Gastrocnemius medialis (tissue), 4 donors: ENCODE measurements around the gene TANC1. TPM values are rescaled to one million over a fixed set of nuclear protein-coding genes. Genes with fewer than 3 reads are reported as not detected.

Source experiments
- ATAC-seq, 2 donors: fragments of 150-250 bp; one replicate each; pipeline ENCODE4 v1.9.1; 2016
- DNase-seq, 2 donors: peaks; one replicate each; pipeline ENCODE4 v3.0.0-alpha.2; 2019
- H3K27ac ChIP-seq, 4 donors: fragments of 200-600 bp; sonication (generic); 1 replicate in 1 of 4; 2 replicates in 3 of 4; pipeline ENCODE4 v1.5.1; 2016 to 2018; ENCODE audit warnings: mild to moderate bottlenecking in 2 of 4, moderate library complexity in 1 of 4
- H3K27me3 ChIP-seq, 3 donors: fragments of 200-600 bp; sonication (generic) in 2 of 3; 1 replicate in 1 of 3; 2 replicates in 2 of 3; pipeline versions ENCODE4 v1.5.1 to v1.6.0; 2016 to 2019; ENCODE audit warnings: mild to moderate bottlenecking in 1 of 3, moderate library complexity in 1 of 3
- H3K36me3 ChIP-seq, 2 donors: fragments of 200-600 bp; sonication (generic) in 1 of 2; one replicate each; pipeline ENCODE4 v1.5.1; 2017 to 2018
- H3K4me1 ChIP-seq, 2 donors: fragments of 200-600 bp; sonication (generic) in 1 of 2; one replicate each; pipeline ENCODE4 v1.5.1; 2016 to 2017; ENCODE audit warnings: mild to moderate bottlenecking in 2 of 2
- H3K4me3 ChIP-seq, 4 donors: fragments of 200-600 bp; sonication (generic) in 3 of 4; 1 replicate in 1 of 4; 2 replicates in 3 of 4; pipeline ENCODE4 v1.5.1; 2016 to 2019; ENCODE audit warnings: mild to moderate bottlenecking in 2 of 4
- H3K9me3 ChIP-seq, 3 donors: fragments of 200-600 bp; sonication (generic) in 2 of 3; 1 replicate in 1 of 3; 2 replicates in 2 of 3; pipeline ENCODE4 v1.5.1; 2016 to 2019
- CTCF ChIP-seq, 5 experiments: fragments of 450-650 bp in 3 of 5; fragments of 200-600 bp in 2 of 5; sonication (generic) in 2 of 5; IDR thresholded peaks in 4 of 5; conservative IDR thresholded peaks in 1 of 5; 1 replicate in 4 of 5; 2 replicates in 1 of 5; pipeline ENCODE4 v1.5.1; 2016 to 2019; ENCODE audit warnings: antibody characterized with exemption in 5 of 5, mild to moderate bottlenecking in 3 of 5, moderate library complexity in 3 of 5
- POLR2A ChIP-seq, 2 donors: fragments of 450-650 bp; IDR thresholded peaks; one replicate each; pipeline ENCODE4 v1.6.1; 2017; ENCODE audit warnings: antibody characterized with exemption in 2 of 2, mild to moderate bottlenecking in 2 of 2, moderate library complexity in 2 of 2
- in situ Hi-C, 4 donors: fragments of 200-750 bp; cut with MboI; loops; one replicate each; pipeline versions ENCODE4 v1.15.0 to v1.8.0; 2017; ENCODE audit warnings: low sequenced_read_pairs in 4 of 4
- intact Hi-C: fragments of 100-400 bp; cut with DNase I; formaldehyde crosslinking; loops from one replicate; pipeline ENCODE4 v1.15.1; 2023; ENCODE audit warnings: low total_unique reads
- total RNA-seq, 4 donors: library from RNA; depleted of rRNA; stranded (reverse); fragments of >200 nt; gene quantifications; one replicate each; pipeline versions ENCODE4 v1.1.0 to v1.2.3, GENCODE V29; 2016

Gene TANC1
- total RNA-seq, 4 donors from 2014 or later: 5.1 to 9.9 (median 5.4) TPM

DNA sequence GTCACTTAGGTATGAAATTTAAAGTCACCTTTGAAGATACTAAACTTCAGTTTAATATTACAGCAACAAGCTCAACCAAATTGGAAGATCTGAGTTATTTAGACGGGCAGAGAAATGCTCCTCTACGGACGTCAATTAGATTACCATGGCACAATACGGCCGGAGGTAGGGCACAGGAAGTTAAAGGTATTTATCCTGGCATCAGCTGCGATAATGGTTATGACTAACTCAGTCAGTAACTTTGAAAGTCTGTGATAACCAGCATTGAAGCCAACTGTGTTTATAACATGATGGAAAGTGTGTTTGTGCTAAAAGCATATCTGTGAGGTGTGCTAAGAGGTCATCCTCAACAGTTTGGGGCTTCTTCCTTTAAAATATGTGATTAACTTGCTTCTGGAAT is 200.7 kb downstream of the TANC1 start:
- Histone ChIP-seq H3K9me3 (no peaks in the 10 kb centered on the region), H3K4me1 (no peaks in the 10 kb centered on the region), H3K36me3 (no peaks in the 10 kb centered on the region), H3K27ac (no peak overlapping the region), H3K27me3 (no peaks in the 10 kb centered on the region), H3K4me3 (no peak overlapping the region)
- no peak for TF ChIP-seq POLR2A (IDR thresholded peaks at IDR 0.05)
- TF ChIP-seq CTCF (IDR thresholded peaks at IDR 0.05 in 4 of 5, conservative IDR thresholded peaks at IDR 0.05 in 1 of 5): no peak
- DNase-seq (no peak), ATAC-seq (no peak)
- in situ Hi-C loops: no loop called here
- intact Hi-C loops: no loop called here

DNA sequence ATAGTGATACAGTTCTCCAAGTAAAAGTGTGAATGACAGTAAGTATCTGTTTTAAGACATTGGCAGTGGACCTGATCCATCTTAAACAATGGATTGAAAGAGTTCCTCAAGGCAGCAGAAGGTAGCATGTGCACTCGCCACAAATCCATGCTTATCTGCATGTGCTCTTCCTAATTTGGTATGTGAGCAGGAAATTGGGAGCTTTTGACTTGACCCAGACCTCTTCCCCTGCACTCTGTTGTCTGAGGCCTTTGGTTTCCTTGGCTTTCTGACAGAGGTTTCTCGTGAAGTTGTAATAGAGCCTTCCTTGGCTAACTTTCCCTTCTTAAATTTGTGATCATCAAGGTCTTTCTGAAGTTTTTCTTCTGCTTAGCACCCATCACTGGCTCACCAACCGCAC is 204.0 kb downstream of the TANC1 start:
- intact Hi-C loops: no loop called here
- Histone ChIP-seq H3K9me3 (no peaks in the 10 kb centered on the region), H3K27me3 (no peaks in the 10 kb centered on the region), H3K4me3 (no peak overlapping the region), H3K36me3 (no peaks in the 10 kb centered on the region), H3K27ac (no peak overlapping the region), H3K4me1 (no peaks in the 10 kb centered on the region)
- ATAC-seq: no peak
- in situ Hi-C loops: no loop called here
- TF ChIP-seq POLR2A (IDR thresholded peaks at IDR 0.05) (no peak), CTCF (IDR thresholded peaks at IDR 0.05 in 4 of 5, conservative IDR thresholded peaks at IDR 0.05 in 1 of 5) (no peak)
- no peak for DNase-seq

DNA sequence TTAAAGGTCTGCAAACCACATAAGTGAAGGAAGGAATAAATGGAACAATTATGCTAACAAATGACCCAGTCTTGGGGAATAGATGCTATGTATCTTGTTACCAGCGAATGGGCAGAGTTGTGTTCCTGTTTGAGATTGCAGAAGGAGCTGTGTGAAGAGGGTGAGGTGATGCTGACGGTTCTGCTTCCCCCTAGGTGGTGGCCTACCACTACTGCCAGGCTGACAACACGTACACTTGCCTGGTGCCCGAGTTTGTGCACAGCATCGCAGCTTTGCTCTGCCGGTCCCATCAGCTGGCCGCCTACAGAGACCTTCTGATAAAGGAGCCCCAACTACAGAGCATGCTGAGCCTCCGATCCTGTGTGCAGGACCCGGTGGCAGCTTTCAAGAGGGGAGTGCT is 206.3 kb downstream of the TANC1 start:
- intact Hi-C loops: no loop called here
- no peak overlapping the region for H3K4me3 ChIP-seq
- no peaks in the 10 kb centered on the region for H3K9me3 ChIP-seq
- DNase-seq (no peak), ATAC-seq (no peak)
- TF ChIP-seq CTCF (IDR thresholded peaks at IDR 0.05 in 4 of 5, conservative IDR thresholded peaks at IDR 0.05 in 1 of 5) (no peak), POLR2A (IDR thresholded peaks at IDR 0.05) (no peak)
- no peaks in the 10 kb centered on the region for H3K4me1 ChIP-seq
- no peaks in the 10 kb centered on the region for H3K36me3 ChIP-seq
- in situ Hi-C loops: no loop called here
- no peaks in the 10 kb centered on the region for H3K27me3 ChIP-seq
- H3K27ac ChIP-seq: no peak overlapping the region

DNA sequence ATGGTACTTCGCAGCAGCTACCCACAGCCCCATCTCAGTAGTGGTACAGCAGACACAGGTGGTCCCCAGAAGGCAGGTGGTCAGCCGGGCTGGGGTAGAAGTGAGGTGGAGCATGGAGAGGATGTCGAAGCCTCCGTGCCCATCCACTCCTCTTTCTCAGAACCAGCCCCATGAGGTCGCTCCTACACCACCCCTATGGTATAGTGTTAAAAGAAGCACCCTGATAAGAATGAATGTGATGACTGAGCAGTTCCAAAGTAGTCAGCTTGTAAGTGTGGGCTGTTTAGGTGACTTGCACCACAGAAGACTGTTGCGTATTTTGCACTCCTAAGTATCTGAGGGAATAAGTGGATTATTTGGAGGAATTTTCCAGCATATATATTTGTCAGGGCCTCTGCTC is 206.7 kb downstream of the TANC1 start:
- in situ Hi-C loops (no loop called here), intact Hi-C loops (no loop called here)
- no peaks in the 10 kb centered on the region for H3K9me3 ChIP-seq
- no peaks in the 10 kb centered on the region for H3K36me3 ChIP-seq
- ATAC-seq (no peak), DNase-seq (no peak)
- H3K4me1 ChIP-seq: no peaks in the 10 kb centered on the region
- no peak for TF ChIP-seq CTCF (IDR thresholded peaks at IDR 0.05 in 4 of 5, conservative IDR thresholded peaks at IDR 0.05 in 1 of 5)
- no peak for TF ChIP-seq POLR2A (IDR thresholded peaks at IDR 0.05)
- no peak overlapping the region for H3K4me3 ChIP-seq
- H3K27ac ChIP-seq: no peak overlapping the region
- no peaks in the 10 kb centered on the region for H3K27me3 ChIP-seq

DNA sequence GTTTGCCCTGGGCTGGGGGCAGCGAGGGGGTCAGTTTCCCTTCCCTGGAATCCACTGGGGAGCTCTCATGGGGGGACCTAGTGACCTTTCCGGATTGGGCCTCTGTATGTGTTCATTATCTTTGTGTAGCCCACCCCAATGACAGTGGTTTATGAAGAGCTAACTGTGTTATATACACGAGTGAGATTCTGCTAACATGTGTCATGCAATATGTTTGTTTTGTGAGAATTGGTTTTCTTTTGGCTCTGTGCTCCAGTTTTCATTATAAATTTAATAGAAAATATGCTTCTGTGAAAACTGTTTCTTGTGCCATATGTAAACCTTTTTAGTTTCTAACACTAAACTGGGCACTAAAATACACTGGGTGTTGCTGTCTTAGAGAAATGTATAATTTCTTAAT is 207.5 kb downstream of the TANC1 start:
- H3K4me3 ChIP-seq: no peak overlapping the region
- no peak for TF ChIP-seq CTCF (IDR thresholded peaks at IDR 0.05 in 4 of 5, conservative IDR thresholded peaks at IDR 0.05 in 1 of 5)
- TF ChIP-seq POLR2A (IDR thresholded peaks at IDR 0.05): no peak
- no peaks in the 10 kb centered on the region for H3K9me3 ChIP-seq
- in situ Hi-C loops: no loop called here
- DNase-seq (no peak), ATAC-seq (no peak)
- intact Hi-C loops: no loop called here
- no peaks in the 10 kb centered on the region for H3K36me3 ChIP-seq
- H3K27ac ChIP-seq: no peak overlapping the region
- H3K4me1 ChIP-seq: no peaks in the 10 kb centered on the region
- no peaks in the 10 kb centered on the region for H3K27me3 ChIP-seq
